CD14-positive monocyte (primary cell): Measurements from ENCODE around the gene CASD1. TPM values are rescaled to one million over a fixed set of nuclear protein-coding genes. Genes with fewer than 3 reads are reported as not detected.
A peak's percentile ranks its signal among the peaks of the same experiment; 100 is the strongest.

Experiments
- DNase-seq, 3 donors: peaks; one replicate each; pipeline ENCODE4 v3.0.0-alpha.2; 2011 to 2022
- H2AFZ ChIP-seq: 2 replicates; pipeline ENCODE4 v1.6.0; 2012; ENCODE audit warnings: mild to moderate bottlenecking, low read depth, low read length, inconsistent platforms; ENCODE audit not compliant: insufficient read depth, poor library complexity, severe bottlenecking
- H3K27ac ChIP-seq, 2 donors: 1 replicate in 1 of 2; 2 replicates in 1 of 2; pipeline ENCODE4 v1.5.1; 2012 to 2013; ENCODE audit warnings: low read length in 2 of 2, control low read depth in 1 of 2, inconsistent platforms in 1 of 2, low read depth in 1 of 2, mild to moderate bottlenecking in 1 of 2
- H3K27me3 ChIP-seq, 2 donors: one replicate each; pipeline versions ENCODE4 v1.6.0 to v1.6.1; 2011 to 2013; ENCODE audit warnings: low read length in 2 of 2; ENCODE audit not compliant: control insufficient read depth in 2 of 2, insufficient read depth in 2 of 2
- H3K36me3 ChIP-seq, 2 donors: replicated peaks in 1 of 2; 1 replicate in 1 of 2; 2 replicates in 1 of 2; pipeline versions ENCODE4 v1.5.1 to v1.6.1; 2012 to 2013; ENCODE audit warnings: low read length in 2 of 2, control low read depth in 1 of 2, inconsistent platforms in 1 of 2, mild to moderate bottlenecking in 1 of 2; ENCODE audit not compliant: insufficient read depth in 2 of 2, control insufficient read depth in 1 of 2
- H3K4me1 ChIP-seq, 2 donors: 1 replicate in 1 of 2; 2 replicates in 1 of 2; pipeline versions ENCODE4 v1.5.1 to v1.6.1; 2012 to 2013; ENCODE audit warnings: low read length in 2 of 2, control low read depth in 1 of 2, inconsistent platforms in 1 of 2, mild to moderate bottlenecking in 1 of 2, moderate library complexity in 1 of 2; ENCODE audit not compliant: insufficient read depth in 2 of 2, control insufficient read depth in 1 of 2
- H3K4me2 ChIP-seq: replicated peaks from 2 replicates; pipeline ENCODE3; 2012; ENCODE audit warnings: low read length, moderate library complexity, mild to moderate bottlenecking; ENCODE audit not compliant: poor library complexity, severe bottlenecking; ENCODE audit errors: extremely low read depth
- H3K4me3 ChIP-seq, 3 experiments: fragments of 200-600 bp in 1 of 3; sonication (generic) in 1 of 3; replicated peaks in 1 of 3; 1 replicate in 2 of 3; 2 replicates in 1 of 3; pipeline ENCODE4 v1.5.1; 2011 to 2013; ENCODE audit warnings: low read length in 3 of 3, mild to moderate bottlenecking in 3 of 3, control low read depth in 2 of 3, low read depth in 2 of 3, inconsistent platforms in 1 of 3, moderate library complexity in 1 of 3
- H3K79me2 ChIP-seq: 2 replicates; pipeline ENCODE4 v1.6.0; 2012; ENCODE audit warnings: mild to moderate bottlenecking, control low read depth, inconsistent platforms, low read length, moderate library complexity; ENCODE audit not compliant: insufficient read depth
- H3K9ac ChIP-seq: 2 replicates; pipeline ENCODE4 v1.6.0; 2017; ENCODE audit warnings: low read length, mild to moderate bottlenecking; ENCODE audit not compliant: insufficient read depth, poor library complexity, severe bottlenecking
- H3K9me3 ChIP-seq, 2 donors: replicated peaks in 1 of 2; 1 replicate in 1 of 2; 2 replicates in 1 of 2; pipeline versions ENCODE4 v1.5.1 to v1.6.1; 2012 to 2013; ENCODE audit warnings: low read length in 2 of 2, control low read depth in 1 of 2; ENCODE audit not compliant: control insufficient read depth in 1 of 2, insufficient read depth in 1 of 2
- H4K20me1 ChIP-seq: 2 replicates; pipeline ENCODE4 v1.6.0; 2012; ENCODE audit warnings: mild to moderate bottlenecking, low read length, control low read depth, moderate library complexity; ENCODE audit not compliant: insufficient read depth
- H3K27ac Mint-ChIP-seq, 7 donors: one replicate each; pipeline ENCODE4 v1.8.0; 2020; ENCODE audit warnings: mild to moderate bottlenecking in 7 of 7, mixed read lengths in 7 of 7, moderate library complexity in 6 of 7, inconsistent platforms in 2 of 7
- H3K27me3 Mint-ChIP-seq, 3 donors: one replicate each; pipeline ENCODE4 v1.8.0; 2021 to 2022; ENCODE audit warnings: low read depth in 3 of 3, mild to moderate bottlenecking in 3 of 3, mixed read lengths in 3 of 3, moderate library complexity in 3 of 3, inconsistent platforms in 1 of 3
- H3K36me3 Mint-ChIP-seq, 2 donors: one replicate each; pipeline ENCODE4 v1.8.0; 2020; ENCODE audit warnings: mixed read lengths in 2 of 2, inconsistent platforms in 1 of 2, mild to moderate bottlenecking in 1 of 2
- H3K4me1 Mint-ChIP-seq: one replicate; pipeline ENCODE4 v1.8.0; 2020; ENCODE audit warnings: mild to moderate bottlenecking, mixed read lengths
- H3K4me3 Mint-ChIP-seq, 2 donors: one replicate each; pipeline ENCODE4 v1.8.0; 2020; ENCODE audit warnings: mild to moderate bottlenecking in 2 of 2, mixed read lengths in 2 of 2, moderate library complexity in 1 of 2
- H3K9me3 Mint-ChIP-seq, 7 donors: one replicate each; pipeline ENCODE4 v1.8.0; 2020 to 2022; ENCODE audit warnings: mixed read lengths in 7 of 7, mild to moderate bottlenecking in 6 of 7, moderate library complexity in 6 of 7, inconsistent platforms in 2 of 7
- CTCF ChIP-seq: fragments of 200-600 bp; IDR thresholded peaks from one replicate; pipeline ENCODE4 v1.8.0; 2022; ENCODE audit warnings: antibody characterized with exemption, mild to moderate bottlenecking
- WGBS: methylation state at CpG from one replicate; pipeline ENCODE4 v1.1.5; 2013; ENCODE audit warnings: missing lambda C conversion rate; ENCODE audit not compliant: insufficient coverage; 5-methylcytosine and 5-hydroxymethylcytosine counted together
- intact Hi-C, 2 donors: fragments of 100-400 bp; cut with micrococcal nuclease; formaldehyde crosslinking; loops; one replicate each; pipeline versions ENCODE4 v1.15.0 to v1.15.1; 2023
- polyA plus RNA-seq, 3 donors: library from polyadenylated mRNA; depleted of rRNA in 1 of 3; unstranded in 2 of 3; stranded (reverse) in 1 of 3; fragments of 300-500 nt in 2 of 3; fragments of >200 nt in 1 of 3; fragmentation: Illumina TruSeq in 2 of 3; gene quantifications; 1 replicate in 2 of 3; 2 replicates in 1 of 3; pipeline ENCODE4 v1.2.3, GENCODE V29; 2012 to 2021

Gene CASD1
- polyA plus RNA-seq, 3 donors: 2.0 to 4.4 (median 3.6) TPM

GRCh38 chr7:94507962-94508361, 1.6 kb upstream of the CASD1 start:
- Histone ChIP-seq H3K79me2 (peaks cover 29% of the 10 kb centered on the region), H2AFZ (no peak overlapping the region), H3K4me2 (no peak overlapping the region), H3K27ac (no peak overlapping the region), H3K4me3 (no peak overlapping the region), H3K9me3 (no peaks in the 10 kb centered on the region), H3K9ac (no peak overlapping the region), H3K27me3 (no peaks in the 10 kb centered on the region), H3K36me3 (no peaks in the 10 kb centered on the region), H4K20me1 (no peaks in the 10 kb centered on the region), H3K4me1 (peaks cover 13 to 19% of the 10 kb centered on the region in 2 donors)
- intact Hi-C loops: no loop called here
- H3K4me3 Mint-ChIP-seq: no peak overlapping the region
- H3K4me1 Mint-ChIP-seq: peaks cover 17% of the 10 kb centered on the region
- no peak overlapping the region for H3K27ac Mint-ChIP-seq
- no peaks in the 10 kb centered on the region for H3K9me3 Mint-ChIP-seq
- no peak for TF ChIP-seq CTCF
- no peaks in the 10 kb centered on the region for H3K27me3 Mint-ChIP-seq
- peaks cover 0 to 2% of the 10 kb centered on the region in 2 donors for H3K36me3 Mint-ChIP-seq
- no peak for DNase-seq

- Histone ChIP-seq H3K36me3 (no peaks in the 10 kb centered on the region), H3K4me3 (peak overlapping the region; percentile 58 to 89 (median 73)), H2AFZ (peak overlapping the region; percentile 99), H3K9me3 (no peaks in the 10 kb centered on the region), H3K27me3 (no peaks in the 10 kb centered on the region), H4K20me1 (no peaks in the 10 kb centered on the region), H3K4me1 (peaks cover 13 to 19% of the 10 kb centered on the region in 2 donors), H3K27ac (peak overlapping the region in 1 of 2 donors; percentile 78), H3K9ac (peak overlapping the region; percentile 91), H3K4me2 (peak overlapping the region; percentile 94), H3K79me2 (peaks cover 32% of the 10 kb centered on the region)
- intact Hi-C loops: no loop called here
- Mint-ChIP-seq H3K27me3 (no peaks in the 10 kb centered on the region), H3K4me3 (peak overlapping the region; percentile 78 to 90), H3K27ac (peak overlapping the region in 2 of 7 donors; percentile 61 to 73), H3K4me1 (peaks cover 17% of the 10 kb centered on the region), H3K36me3 (peaks cover 0 to 2% of the 10 kb centered on the region in 2 donors), H3K9me3 (no peaks in the 10 kb centered on the region)
- peak; percentile 20 for TF ChIP-seq CTCF
- WGBS: under 1% methylated on average over 75 of the region's 75 CpGs
- DNase-seq: peak; percentile 32 to 48 (median 41)
These were observed 425 bp downstream of the CASD1 start for GRCh38 chr7:94509887-94510581.
